Measurements from ENCODE around the gene RASSF5. TPM values are rescaled to one million over a fixed set of nuclear protein-coding genes. Genes with fewer than 3 reads are reported as not detected.
A peak's percentile ranks its signal among the peaks of the same experiment; 100 is the strongest.
"Not testable (repeated sequence)": the region's sequence is repeated elsewhere in the genome, so short reads cannot be mapped to it uniquely, and the experiment has no call there.

The RASSF5 gene
- polyA plus RNA-seq, 2 of the 4 experiments (the other 2 are of a cell fraction), result 2.0 to 2.2 TPM

- TF ChIP-seq, protein P1, sequence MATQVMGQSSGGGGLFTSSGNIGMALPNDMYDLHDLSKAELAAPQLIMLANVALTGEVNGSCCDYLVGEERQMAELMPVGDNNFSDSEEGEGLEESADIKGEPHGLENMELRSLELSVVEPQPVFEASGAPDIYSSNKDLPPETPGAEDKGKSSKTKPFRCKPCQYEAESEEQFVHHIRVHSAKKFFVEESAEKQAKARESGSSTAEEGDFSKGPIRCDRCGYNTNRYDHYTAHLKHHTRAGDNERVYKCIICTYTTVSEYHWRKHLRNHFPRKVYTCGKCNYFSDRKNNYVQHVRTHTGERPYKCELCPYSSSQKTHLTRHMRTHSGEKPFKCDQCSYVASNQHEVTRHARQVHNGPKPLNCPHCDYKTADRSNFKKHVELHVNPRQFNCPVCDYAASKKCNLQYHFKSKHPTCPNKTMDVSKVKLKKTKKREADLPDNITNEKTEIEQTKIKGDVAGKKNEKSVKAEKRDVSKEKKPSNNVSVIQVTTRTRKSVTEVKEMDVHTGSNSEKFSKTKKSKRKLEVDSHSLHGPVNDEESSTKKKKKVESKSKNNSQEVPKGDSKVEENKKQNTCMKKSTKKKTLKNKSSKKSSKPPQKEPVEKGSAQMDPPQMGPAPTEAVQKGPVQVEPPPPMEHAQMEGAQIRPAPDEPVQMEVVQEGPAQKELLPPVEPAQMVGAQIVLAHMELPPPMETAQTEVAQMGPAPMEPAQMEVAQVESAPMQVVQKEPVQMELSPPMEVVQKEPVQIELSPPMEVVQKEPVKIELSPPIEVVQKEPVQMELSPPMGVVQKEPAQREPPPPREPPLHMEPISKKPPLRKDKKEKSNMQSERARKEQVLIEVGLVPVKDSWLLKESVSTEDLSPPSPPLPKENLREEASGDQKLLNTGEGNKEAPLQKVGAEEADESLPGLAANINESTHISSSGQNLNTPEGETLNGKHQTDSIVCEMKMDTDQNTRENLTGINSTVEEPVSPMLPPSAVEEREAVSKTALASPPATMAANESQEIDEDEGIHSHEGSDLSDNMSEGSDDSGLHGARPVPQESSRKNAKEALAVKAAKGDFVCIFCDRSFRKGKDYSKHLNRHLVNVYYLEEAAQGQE (IDR thresholded peaks at IDR 0.05), result peak; percentile 22; the same call in 1 of the 2 replicates
- TF ChIP-seq GATA3 (IDR thresholded peaks at IDR 0.05; ENCODE audit: borderline replicate concordance) (no peak; the same call in 1 of the 2 replicates), EHMT2 (IDR thresholded peaks at IDR 0.05; ENCODE audit: low read depth) (no peak), EP300 (IDR thresholded peaks at IDR 0.05) (peak in 1 of 2 experiments; percentile 21; a peak in 1 of 5 replicates), HDAC2 (IDR thresholded peaks at IDR 0.05) (peak; percentile 96; the same call in 1 of the 2 replicates), NR3C1 (IDR thresholded peaks at IDR 0.05) (no peak), MAZ (IDR thresholded peaks at IDR 0.05; ENCODE audit: borderline replicate concordance, low read depth, low read length) (peak; percentile 71; the same call in 1 of the 2 replicates), CHD2 (IDR thresholded peaks at IDR 0.05; ENCODE audit: low read length, partially characterized antibody) (no peak), JUN (IDR thresholded peaks at IDR 0.05) (peak; percentile 90 to 98), E2F6 (IDR thresholded peaks at IDR 0.05; ENCODE audit: borderline replicate concordance, low read depth) (peak; percentile 68), PHF8 (IDR thresholded peaks at IDR 0.05; ENCODE audit: borderline replicate concordance, low read depth) (peak; percentile 100), TP53 (CRISPR knock-in tag; IDR thresholded peaks at IDR 0.05) (peak; percentile 61; the same call in 1 of the 2 replicates), EHF (CRISPR knock-in tag; IDR thresholded peaks at IDR 0.05) (no peak; the same call in 1 of the 2 replicates), RAD21 (conservative IDR thresholded peaks at IDR 0.05 in 1 of 2, IDR thresholded peaks at IDR 0.05 in 1 of 2) (peak in 1 of 2 experiments; percentile 42; a peak in 3 of 5 replicates), CBX8 (IDR thresholded peaks at IDR 0.05) (no peak), BHLHE40 (IDR thresholded peaks at IDR 0.05; ENCODE audit: low read depth, low read length) (no peak), CEBPB (IDR thresholded peaks at IDR 0.05) (peak in 1 of 2 experiments; percentile 30; a peak in 1 of 4 replicates), ZNF302 (CRISPR knock-in tag; IDR thresholded peaks at IDR 0.05) (no peak), ZFP36 (IDR thresholded peaks at IDR 0.05; ENCODE audit: borderline replicate concordance, partially characterized antibody) (no peak), RFX5 (IDR thresholded peaks at IDR 0.05) (peak; percentile 58), HOXB13 (CRISPR knock-in tag; IDR thresholded peaks at IDR 0.05; ENCODE audit: low read depth) (no peak; the same call in 1 of the 2 replicates), JUNB (IDR thresholded peaks at IDR 0.05) (no peak)
- TF ChIP-seq, protein P2, sequence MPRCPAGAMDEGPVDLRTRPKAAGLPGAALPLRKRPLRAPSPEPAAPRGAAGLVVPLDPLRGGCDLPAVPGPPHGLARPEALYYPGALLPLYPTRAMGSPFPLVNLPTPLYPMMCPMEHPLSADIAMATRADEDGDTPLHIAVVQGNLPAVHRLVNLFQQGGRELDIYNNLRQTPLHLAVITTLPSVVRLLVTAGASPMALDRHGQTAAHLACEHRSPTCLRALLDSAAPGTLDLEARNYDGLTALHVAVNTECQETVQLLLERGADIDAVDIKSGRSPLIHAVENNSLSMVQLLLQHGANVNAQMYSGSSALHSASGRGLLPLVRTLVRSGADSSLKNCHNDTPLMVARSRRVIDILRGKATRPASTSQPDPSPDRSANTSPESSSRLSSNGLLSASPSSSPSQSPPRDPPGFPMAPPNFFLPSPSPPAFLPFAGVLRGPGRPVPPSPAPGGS (IDR thresholded peaks at IDR 0.05), result peak; percentile 87; the same call in 1 of the 3 replicates
- TF ChIP-seq, protein P3, sequence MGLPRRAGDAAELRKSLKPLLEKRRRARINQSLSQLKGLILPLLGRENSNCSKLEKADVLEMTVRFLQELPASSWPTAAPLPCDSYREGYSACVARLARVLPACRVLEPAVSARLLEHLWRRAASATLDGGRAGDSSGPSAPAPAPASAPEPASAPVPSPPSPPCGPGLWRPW (IDR thresholded peaks at IDR 0.05), result no peak
- TF ChIP-seq, protein P4, sequence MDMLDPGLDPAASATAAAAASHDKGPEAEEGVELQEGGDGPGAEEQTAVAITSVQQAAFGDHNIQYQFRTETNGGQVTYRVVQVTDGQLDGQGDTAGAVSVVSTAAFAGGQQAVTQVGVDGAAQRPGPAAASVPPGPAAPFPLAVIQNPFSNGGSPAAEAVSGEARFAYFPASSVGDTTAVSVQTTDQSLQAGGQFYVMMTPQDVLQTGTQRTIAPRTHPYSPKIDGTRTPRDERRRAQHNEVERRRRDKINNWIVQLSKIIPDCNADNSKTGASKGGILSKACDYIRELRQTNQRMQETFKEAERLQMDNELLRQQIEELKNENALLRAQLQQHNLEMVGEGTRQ (IDR thresholded peaks at IDR 0.05), result no peak
Observed at GRCh38 chr1:206612129-206612876, 105.0 kb downstream of the RASSF5 start, which contains the start of gene EIF2D (continued).

DNA sequence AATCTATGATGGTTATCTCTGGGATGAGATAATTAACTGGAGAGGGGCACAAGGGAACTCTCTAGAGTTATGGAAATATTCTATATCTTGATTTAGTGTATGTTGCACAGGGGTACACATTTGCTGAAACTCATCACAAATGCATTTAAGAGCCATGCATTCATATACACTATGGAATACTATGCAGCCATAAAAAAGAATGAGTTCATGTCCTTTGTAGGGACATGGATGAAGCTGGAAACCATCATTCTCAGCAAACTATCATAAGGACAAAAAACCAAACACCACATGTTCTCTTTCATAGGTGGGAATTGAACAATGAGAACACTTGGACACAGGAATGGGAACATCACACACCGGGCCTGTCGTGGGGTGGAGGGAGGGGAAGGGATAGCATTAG is 119.1 kb downstream of the RASSF5 start:
- H3K4me3 ChIP-seq; POLR2A ChIA-PET; H3K9me3 ChIP-seq; H3K4me2 ChIP-seq; ATAC-seq; FAIRE-seq; H3K4me1 ChIP-seq; H3K27ac ChIP-seq; DNase-seq (ENCODE audit: low read depth in 1 of 2, low spot score in 1 of 2): not testable (repeated sequence)
- CTCF ChIA-PET, result interaction anchor here (0.9 to 19.0 kb wide), 7 partner anchors 9 to 355 kb away, joined by 3 to 452 read pairs (median 3); partner anchors contain the start of gene EIF2D
- WGBS (ENCODE audit: missing lambda C conversion rate), result 46% methylated on average over 2 of the region's 2 CpGs
